Measurements from ENCODE around the gene NLRC5.

The NLRC5 gene, protein sequence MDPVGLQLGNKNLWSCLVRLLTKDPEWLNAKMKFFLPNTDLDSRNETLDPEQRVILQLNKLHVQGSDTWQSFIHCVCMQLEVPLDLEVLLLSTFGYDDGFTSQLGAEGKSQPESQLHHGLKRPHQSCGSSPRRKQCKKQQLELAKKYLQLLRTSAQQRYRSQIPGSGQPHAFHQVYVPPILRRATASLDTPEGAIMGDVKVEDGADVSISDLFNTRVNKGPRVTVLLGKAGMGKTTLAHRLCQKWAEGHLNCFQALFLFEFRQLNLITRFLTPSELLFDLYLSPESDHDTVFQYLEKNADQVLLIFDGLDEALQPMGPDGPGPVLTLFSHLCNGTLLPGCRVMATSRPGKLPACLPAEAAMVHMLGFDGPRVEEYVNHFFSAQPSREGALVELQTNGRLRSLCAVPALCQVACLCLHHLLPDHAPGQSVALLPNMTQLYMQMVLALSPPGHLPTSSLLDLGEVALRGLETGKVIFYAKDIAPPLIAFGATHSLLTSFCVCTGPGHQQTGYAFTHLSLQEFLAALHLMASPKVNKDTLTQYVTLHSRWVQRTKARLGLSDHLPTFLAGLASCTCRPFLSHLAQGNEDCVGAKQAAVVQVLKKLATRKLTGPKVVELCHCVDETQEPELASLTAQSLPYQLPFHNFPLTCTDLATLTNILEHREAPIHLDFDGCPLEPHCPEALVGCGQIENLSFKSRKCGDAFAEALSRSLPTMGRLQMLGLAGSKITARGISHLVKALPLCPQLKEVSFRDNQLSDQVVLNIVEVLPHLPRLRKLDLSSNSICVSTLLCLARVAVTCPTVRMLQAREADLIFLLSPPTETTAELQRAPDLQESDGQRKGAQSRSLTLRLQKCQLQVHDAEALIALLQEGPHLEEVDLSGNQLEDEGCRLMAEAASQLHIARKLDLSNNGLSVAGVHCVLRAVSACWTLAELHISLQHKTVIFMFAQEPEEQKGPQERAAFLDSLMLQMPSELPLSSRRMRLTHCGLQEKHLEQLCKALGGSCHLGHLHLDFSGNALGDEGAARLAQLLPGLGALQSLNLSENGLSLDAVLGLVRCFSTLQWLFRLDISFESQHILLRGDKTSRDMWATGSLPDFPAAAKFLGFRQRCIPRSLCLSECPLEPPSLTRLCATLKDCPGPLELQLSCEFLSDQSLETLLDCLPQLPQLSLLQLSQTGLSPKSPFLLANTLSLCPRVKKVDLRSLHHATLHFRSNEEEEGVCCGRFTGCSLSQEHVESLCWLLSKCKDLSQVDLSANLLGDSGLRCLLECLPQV (N-terminal part only)

DNA sequence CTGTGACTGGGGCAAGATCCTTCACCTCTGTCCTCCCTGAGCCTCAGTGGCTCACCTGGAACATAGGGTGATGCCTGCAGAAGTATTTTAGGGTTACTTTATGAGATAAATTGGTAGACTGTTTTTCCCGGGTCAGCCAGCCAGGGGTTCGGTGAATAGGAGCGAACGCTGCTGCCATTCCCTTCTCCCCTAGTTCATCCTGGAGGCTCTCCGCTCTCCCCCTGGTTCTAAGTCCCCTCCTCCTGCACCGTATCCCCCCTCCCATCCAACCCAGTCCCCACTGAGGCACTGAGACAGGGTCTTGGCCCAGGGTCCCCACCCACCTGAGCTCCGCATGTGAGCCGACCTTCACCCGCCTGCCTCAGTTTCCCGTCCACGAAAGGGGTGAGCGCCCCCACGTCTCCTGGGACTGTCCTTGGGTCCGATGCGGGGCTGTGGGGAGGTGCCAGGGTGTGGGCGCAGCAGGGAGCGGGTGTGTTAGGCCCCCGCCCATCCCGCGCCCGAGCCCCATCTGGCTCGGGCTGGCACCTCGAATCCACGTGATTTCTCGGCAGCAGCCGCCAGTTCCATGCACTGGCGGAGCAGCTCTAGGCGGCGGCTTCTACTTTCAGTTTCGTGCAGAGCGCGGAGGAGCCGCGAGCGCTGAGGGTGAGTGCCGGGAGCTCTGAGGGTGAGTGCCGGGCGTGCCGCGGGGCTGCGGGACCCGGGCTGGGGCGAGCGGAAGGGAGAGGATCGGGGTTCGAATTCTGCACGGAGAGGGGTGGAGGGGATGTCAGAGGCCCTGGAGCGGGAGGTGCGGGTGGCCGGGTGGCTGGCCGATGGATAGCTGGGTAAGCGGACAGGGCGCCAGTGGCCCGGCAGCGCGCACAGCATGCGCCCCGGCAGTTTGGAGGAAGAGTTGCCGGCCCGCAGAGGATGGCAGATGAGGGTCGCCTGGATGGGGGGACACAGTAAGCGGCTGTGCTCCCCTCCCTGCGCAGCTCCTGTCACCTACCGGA, at the start of gene NLRC5:
TSS of gene NLRC5 (plus strand) at position 610 of the 998 bp plus-strand sequence. CDS start 31,156 bp downstream, outside the sequence.
- peak; percentile 74 for DNase-seq (ENCODE audit: low spot score)

DNA sequence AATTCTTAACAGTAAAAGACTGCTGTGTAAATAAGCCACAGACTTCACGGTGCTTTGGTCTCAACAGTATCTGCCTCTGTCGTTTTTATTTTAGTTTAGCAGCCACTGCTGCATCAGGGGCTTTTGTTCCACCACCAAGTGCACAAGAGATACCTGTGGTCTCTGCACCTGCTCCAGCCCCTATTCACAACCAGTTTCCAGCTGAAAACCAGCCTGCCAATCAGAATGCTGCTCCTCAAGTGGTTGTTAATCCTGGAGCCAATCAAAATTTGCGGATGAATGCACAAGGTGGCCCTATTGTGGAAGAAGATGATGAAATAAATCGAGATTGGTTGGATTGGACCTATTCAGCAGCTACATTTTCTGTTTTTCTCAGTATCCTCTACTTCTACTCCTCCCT, 49.6 kb upstream of the NLRC5 start:
- DNase-seq (ENCODE audit: low spot score): no peak

DNA sequence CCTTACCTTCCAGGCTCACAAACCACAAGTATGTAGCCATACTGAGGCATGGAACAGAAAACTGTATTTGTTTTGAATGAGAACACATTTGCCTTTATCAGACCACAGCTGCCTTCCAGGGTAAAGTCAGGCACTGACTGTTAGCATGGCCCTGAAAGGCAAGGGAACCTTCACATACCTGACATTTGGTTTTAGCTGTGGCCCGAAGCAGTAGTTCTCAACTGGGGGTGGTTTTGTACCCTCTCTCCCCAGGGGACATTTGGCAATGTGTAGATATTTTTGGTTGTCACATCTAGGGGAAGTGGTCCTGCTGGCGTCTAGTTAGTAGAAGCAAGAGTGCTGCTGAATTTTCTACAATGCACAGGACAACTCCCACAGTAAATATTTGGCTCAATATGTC, 48.3 kb upstream of the NLRC5 start:
- no peak for DNase-seq (ENCODE audit: low spot score)

- DNase-seq (ENCODE audit: low spot score): no peak
These were observed 47.5 kb upstream of the NLRC5 start for GRCh38 chr16:56941856-56942331.

GRCh38 chr16:56943761-56944375, 45.5 kb upstream of the NLRC5 start:
- no peak for DNase-seq (ENCODE audit: low spot score)

GRCh38 chr16:56944954-56945839, 44.2 kb upstream of the NLRC5 start:
- no peak for DNase-seq (ENCODE audit: low spot score)

GRCh38 chr16:56945847-56946527, 43.4 kb upstream of the NLRC5 start:
- DNase-seq (ENCODE audit: low spot score): no peak

DNA sequence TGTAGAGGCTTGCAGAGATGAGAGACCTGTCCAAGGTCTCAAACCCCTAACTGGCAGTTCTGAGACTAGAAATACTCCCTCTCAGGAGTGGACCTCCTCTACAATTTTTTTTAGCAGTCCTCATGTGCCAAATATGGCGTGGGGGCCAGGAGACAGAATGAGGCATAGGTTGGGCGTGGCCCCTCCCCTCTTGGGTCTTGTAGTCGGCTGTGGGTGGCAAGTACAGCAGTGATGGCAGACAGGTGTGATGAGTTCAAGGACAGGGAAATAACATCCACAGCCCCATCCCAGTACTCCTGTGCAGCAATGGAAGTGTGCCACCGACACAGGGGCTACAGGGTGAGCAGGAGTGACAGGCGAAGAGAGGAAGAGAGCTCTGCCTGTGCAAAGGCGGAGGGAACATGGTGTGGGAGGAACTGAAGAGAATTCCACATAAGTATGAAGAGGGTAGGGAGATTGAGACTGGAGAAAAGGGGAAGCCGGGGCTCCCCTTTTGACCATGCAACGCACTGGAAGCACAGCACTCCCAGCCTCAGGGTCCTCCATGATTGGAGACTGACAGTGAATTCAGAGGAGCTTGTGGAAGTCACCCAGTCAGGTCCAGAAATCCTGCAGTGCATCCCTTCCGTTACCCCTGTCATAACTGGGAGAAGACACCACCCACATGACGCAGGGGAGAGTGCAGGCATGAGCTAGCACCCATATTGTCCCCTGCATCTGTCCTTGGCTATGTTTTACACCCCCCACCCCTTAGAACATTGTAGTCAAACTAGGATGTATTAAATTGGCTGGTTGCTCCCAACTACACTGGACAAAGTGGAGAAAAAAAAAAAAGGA, 42.4 kb upstream of the NLRC5 start:
- DNase-seq (ENCODE audit: low spot score): no peak

GRCh38 chr16:56947604-56947995, 41.8 kb upstream of the NLRC5 start:
- no peak for DNase-seq (ENCODE audit: low spot score)

DNA sequence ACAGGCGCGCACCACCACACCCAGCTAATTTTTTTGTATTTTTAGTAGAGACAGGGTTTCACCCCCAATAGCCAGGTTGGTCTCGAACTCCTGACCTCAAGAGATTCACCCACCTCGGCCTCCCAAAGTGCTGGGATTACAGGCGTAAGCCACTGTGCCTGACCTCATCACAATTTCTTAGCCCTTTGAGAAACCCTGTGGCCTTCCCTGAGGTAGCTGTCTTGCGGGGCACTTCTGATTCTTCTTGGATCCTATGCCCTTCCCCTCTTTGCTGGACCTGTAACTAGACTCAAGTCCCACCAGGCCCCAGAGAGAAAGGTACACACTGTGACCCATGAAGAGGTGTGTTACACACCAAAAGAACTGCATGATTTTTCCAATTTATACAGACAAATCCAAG, 41.1 kb upstream of the NLRC5 start:
- DNase-seq (ENCODE audit: low spot score): no peak

GRCh38 chr16:56950051-56950450, 39.3 kb upstream of the NLRC5 start:
- no peak for DNase-seq (ENCODE audit: low spot score)

GRCh38 chr16:56950455-56950854, 38.9 kb upstream of the NLRC5 start:
- no peak for DNase-seq (ENCODE audit: low spot score)

DNA sequence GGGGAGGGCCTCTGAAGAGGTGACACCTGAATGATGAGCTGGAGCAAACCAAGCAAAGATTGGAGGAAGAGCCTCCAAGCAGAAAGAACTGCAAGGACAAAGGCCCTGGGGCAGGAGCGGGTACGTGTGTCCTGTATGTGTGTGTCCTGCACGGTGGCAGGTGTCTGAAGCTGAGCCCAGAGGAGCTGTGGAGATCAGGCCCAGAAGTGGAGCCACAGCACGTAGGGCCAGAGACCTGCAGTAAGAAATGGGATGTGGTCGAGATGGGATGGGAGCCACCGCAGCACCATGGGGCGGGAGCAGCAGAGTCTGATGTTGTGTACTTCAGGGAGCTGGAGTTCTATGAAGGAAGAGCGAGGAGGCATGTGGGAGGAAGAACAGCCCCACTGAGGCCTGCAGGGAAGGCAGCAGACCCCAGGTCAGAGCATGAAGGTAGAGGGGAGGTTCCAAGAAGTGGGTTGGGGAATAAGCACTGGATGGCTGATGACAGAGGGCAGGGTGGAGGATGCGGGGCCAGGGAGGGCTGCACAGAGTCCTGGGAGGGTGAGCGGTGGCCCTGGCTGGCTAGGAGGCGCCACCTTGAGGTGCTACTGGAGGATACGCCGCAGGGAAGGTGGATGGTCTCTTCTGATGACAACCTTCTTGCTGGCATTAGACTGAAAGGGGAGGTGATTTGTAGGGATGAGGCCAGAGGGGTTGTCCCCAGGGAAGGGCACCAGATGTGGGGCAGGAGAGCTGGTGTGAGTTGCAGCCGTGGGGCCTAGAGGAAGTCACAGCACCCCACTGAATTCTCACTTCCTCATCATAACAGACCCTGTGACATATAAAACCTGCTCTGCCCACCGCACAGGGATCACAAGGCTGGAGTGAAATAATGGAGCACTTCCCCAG, 38.2 kb upstream of the NLRC5 start:
- DNase-seq (ENCODE audit: low spot score): peak; percentile 60

DNA sequence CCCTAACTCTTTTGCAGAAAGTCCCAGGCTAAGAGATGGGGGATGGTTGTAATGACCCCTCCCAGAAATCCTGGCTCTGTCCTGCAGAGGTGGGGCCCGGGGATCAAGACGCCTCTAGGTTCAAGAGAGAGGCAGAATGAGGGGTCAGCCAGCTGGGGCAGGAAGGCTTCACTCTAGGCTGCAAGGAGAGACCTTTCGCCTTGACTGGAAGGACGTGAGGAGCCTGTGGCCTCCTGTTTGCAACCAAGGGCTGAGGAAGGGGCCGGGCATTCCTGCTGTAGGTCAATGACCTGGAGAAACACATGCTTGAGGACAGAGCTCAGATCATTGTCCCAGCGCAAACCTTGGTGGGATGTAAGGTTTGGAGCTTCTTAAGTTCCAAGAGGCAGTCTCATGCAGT, 36.4 kb upstream of the NLRC5 start:
- no peak for DNase-seq (ENCODE audit: low spot score)

GRCh38 chr16:56956076-56956475, 33.3 kb upstream of the NLRC5 start:
- DNase-seq (ENCODE audit: low spot score): no peak

- no peak for DNase-seq (ENCODE audit: low spot score)
These were observed 32.6 kb upstream of the NLRC5 start for GRCh38 chr16:56956756-56957155.

Measured in HuH-7 (cell line).